BJ (cell line): ENCODE data around the gene CCDC93. TPM values are rescaled to one million over a fixed set of nuclear protein-coding genes. Genes with fewer than 3 reads are reported as not detected.

ENCODE experiments used
- CTCF ChIA-PET: fragments of 350-600 bp; formaldehyde crosslinking; extraction: SDS; loops from one replicate; lab custom pipeline; 2021; ENCODE audit warnings: antibody characterized with exemption, inconsistent platforms; lab: Yijun Ruan, JAX
- POLR2A ChIA-PET: fragments of 300-600 bp; sonication (Branson Sonifier 250); formaldehyde crosslinking; extraction: SDS; loops from one replicate; lab custom pipeline; 2021; ENCODE audit warnings: antibody characterized with exemption; lab: Charles Lee
- DNase-seq: peaks from one replicate; pipeline ENCODE4 v3.0.0-alpha.2; 2011; ENCODE audit warnings: low read depth
- H3K27me3 ChIP-seq: 2 replicates; pipeline ENCODE4 v1.6.0; 2011; ENCODE audit warnings: low read length; ENCODE audit not compliant: control insufficient read depth, insufficient read depth
- H3K36me3 ChIP-seq: 2 replicates; pipeline ENCODE4 v1.5.1; 2011; ENCODE audit warnings: low read length; ENCODE audit not compliant: control insufficient read depth, insufficient read depth
- H3K4me3 ChIP-seq: 2 replicates; pipeline ENCODE4 v1.5.1; 2011; ENCODE audit warnings: low read depth, mild to moderate bottlenecking, control low read depth, low read length
- CTCF ChIP-seq: IDR thresholded peaks from 2 replicates; pipeline ENCODE4 v1.5.1; 2011; ENCODE audit warnings: low read depth, mild to moderate bottlenecking, control low read depth, inconsistent platforms, low read length, moderate library complexity; ENCODE audit not compliant: insufficient read depth
- polyA plus RNA-seq: library from polyadenylated mRNA; depleted of rRNA; stranded (reverse); fragments of >200 nt; gene quantifications from 2 replicates; pipeline ENCODE4 v1.2.3, GENCODE V29; 2011

The CCDC93 gene
- polyA plus RNA-seq, 1 experiment, result 12.8 TPM

- CTCF ChIA-PET, result interaction anchor here (0.8 to 4.2 kb wide), 5 partner anchors 10 to 184 kb away, joined by 3 to 34 read pairs (median 4); partner anchors contain the start of gene DDX18
- Histone ChIP-seq H3K27me3 (no peaks in the 10 kb centered on the region), H3K4me3 (no peak overlapping the region), H3K36me3 (peaks cover 13% of the 10 kb centered on the region)
- TF ChIP-seq CTCF, result no peak
- POLR2A ChIA-PET, result no interaction called here
- no peak for DNase-seq
Observed at GRCh38 chr2:117997872-117998454, 15.9 kb downstream of the CCDC93 start.

DNA sequence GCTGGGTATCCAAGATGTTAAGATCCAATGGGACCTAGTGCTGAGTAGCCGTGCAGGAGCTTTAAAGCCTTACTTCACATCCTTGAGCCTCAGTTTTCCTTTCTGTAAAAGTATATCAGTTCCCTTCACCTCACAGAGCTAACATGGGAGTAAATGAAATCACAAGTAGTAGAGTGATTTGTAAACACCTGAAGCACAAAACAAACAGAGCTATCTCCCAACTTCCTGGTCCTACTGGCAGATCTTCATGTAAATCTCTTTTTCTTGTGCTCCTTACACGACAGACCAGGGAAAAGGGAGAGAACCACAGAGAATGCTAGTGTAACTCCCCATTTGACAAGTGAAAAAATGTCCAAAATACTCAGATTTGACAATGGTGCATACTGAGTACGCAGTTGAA, 17.3 kb downstream of the CCDC93 start:
- peaks cover 11% of the 10 kb centered on the region for H3K36me3 ChIP-seq
- ChIA-PET POLR2A (no interaction called here), CTCF (interaction anchor here (0.6 to 4.2 kb wide), 3 partner anchors 160 to 182 kb away, joined by 3 to 34 read pairs (median 20); partner anchors contain the start of gene DDX18)
- no peak overlapping the region for H3K4me3 ChIP-seq
- no peak for TF ChIP-seq CTCF
- no peak for DNase-seq
- H3K27me3 ChIP-seq, result no peaks in the 10 kb centered on the region

- CTCF ChIA-PET, result interaction anchor here (1.8 to 4.2 kb wide), 2 partner anchors 9 to 159 kb away, joined by 8 to 34 read pairs; no protein-coding TSS in a partner anchor
- Histone ChIP-seq H3K27me3 (no peaks in the 10 kb centered on the region), H3K4me3 (no peak overlapping the region), H3K36me3 (peaks cover 9% of the 10 kb centered on the region)
- no peak for DNase-seq
- no peak for TF ChIP-seq CTCF
- POLR2A ChIA-PET, result no interaction called here
Observed at GRCh38 chr2:117994729-117995128, 19.1 kb downstream of the CCDC93 start.

DNA sequence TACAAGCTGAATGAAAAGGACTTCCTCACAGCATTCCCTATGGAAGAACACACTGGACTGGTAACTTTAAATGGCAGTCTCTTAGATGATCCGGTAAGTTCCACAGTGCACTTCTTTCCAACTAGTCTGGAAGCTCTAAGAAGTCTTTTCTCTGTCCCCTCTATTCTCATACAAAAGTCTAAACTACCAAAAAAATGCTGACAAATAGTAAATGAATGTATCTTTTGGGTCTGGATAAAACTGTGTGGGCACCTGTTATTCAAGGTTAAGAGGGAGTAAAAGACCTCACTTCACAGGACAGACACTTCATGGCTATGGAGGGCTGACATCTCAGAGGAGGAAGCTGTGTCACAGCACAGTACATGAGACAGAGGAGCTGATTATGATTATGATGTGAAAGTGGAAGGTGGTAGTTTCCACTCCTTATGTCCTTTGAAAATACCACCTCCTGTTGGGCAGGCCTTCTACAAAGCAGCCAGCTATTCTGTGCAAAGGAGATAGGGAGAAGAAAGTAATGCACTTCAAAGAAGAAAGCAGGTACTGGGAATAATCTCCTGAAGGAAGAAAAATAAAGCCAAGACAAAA, 23.9 kb downstream of the CCDC93 start:
- ChIA-PET POLR2A (no interaction called here), CTCF (interaction anchor here (1.8 to 8.8 kb wide), 4 partner anchors 14 to 175 kb away, joined by 5 to 74 read pairs (median 14); partner anchors contain the start of gene DDX18)
- TF ChIP-seq CTCF, result no peak
- no peak overlapping the region for H3K4me3 ChIP-seq
- no peaks in the 10 kb centered on the region for H3K27me3 ChIP-seq
- peaks cover 4% of the 10 kb centered on the region for H3K36me3 ChIP-seq
- DNase-seq, result no peak

DNA sequence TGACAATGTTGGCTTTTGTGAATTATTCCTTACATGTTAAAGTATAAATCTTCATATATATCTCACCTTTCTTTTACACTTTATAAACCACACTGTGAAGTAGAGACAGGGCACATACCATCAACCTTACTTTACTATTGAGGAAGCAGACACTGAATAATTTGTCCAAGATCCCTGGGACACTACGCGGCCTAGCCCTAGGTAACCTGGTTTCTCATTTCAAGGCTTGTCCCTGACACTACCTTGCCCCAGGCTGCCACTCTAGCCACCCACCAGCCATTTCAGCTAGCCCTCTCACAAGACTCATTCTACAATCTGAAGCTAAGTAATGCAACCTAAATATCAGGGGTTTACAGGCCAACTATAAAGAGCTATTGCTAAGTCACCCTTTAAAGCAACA, 26.7 kb downstream of the CCDC93 start:
- CTCF ChIA-PET, result interaction anchor here (1.0 to 8.8 kb wide), 5 partner anchors 16 to 173 kb away, joined by 3 to 74 read pairs (median 3); partner anchors contain the start of gene DDX18
- H3K4me3 ChIP-seq, result no peak overlapping the region
- no peak for DNase-seq

More for the DNA sequence above, 26.7 kb downstream of the CCDC93 start:
- no peak for TF ChIP-seq CTCF
- peaks cover 3% of the 10 kb centered on the region; the same call in 1 of the 2 replicates for H3K36me3 ChIP-seq
- H3K27me3 ChIP-seq, result no peaks in the 10 kb centered on the region
- POLR2A ChIA-PET, result no interaction called here
